Peyer's patch (tissue), 4 donors: ENCODE results near the gene OSBPL3.

Experiments used
- CTCF ChIP-seq, 6 experiments: fragments of 450-650 bp in 4 of 6; fragments of 200-600 bp in 2 of 6; sonication (generic) in 1 of 6; IDR thresholded peaks; one replicate each; pipeline ENCODE4 v1.5.1; 2017 to 2019; ENCODE audit warnings: antibody characterized with exemption in 6 of 6, mild to moderate bottlenecking in 3 of 6, moderate library complexity in 1 of 6
- POLR2A ChIP-seq, 2 donors: fragments of 450-650 bp; IDR thresholded peaks; one replicate each; pipeline ENCODE4 v1.5.1; 2017; ENCODE audit warnings: antibody characterized with exemption in 2 of 2, mild to moderate bottlenecking in 2 of 2, moderate library complexity in 2 of 2

- no peak for TF ChIP-seq POLR2A (IDR thresholded peaks at IDR 0.05)
- no peak for TF ChIP-seq CTCF (IDR thresholded peaks at IDR 0.05)
Observed at GRCh38 chr7:24885716-24886115, 94.3 kb downstream of the OSBPL3 start.
